Endothelial cell (in vitro differentiated cells): ENCODE results near the gene RPN2. TPM values are rescaled to one million over a fixed set of nuclear protein-coding genes. Genes with fewer than 3 reads are reported as not detected.

Source experiments
- DNase-seq: peaks from one replicate; pipeline ENCODE4 v3.0.0; 2021; ENCODE audit warnings: low spot score
- H3K27ac Mint-ChIP-seq: one replicate; pipeline ENCODE4 v1.8.0; 2021; ENCODE audit warnings: mixed read lengths, inconsistent platforms; ENCODE audit not compliant: unreplicated experiment
- H3K27me3 Mint-ChIP-seq: one replicate; pipeline ENCODE4 v1.8.0; 2021; ENCODE audit warnings: mild to moderate bottlenecking, moderate library complexity, mixed read lengths, inconsistent platforms; ENCODE audit not compliant: unreplicated experiment
- H3K36me3 Mint-ChIP-seq: one replicate; pipeline ENCODE4 v1.8.0; 2021; ENCODE audit warnings: mild to moderate bottlenecking, low read depth, mixed read lengths, inconsistent platforms; ENCODE audit not compliant: unreplicated experiment
- H3K4me1 Mint-ChIP-seq: one replicate; pipeline ENCODE4 v1.8.0; 2021; ENCODE audit warnings: mild to moderate bottlenecking, mixed read lengths, inconsistent platforms; ENCODE audit not compliant: unreplicated experiment
- H3K4me3 Mint-ChIP-seq: one replicate; pipeline ENCODE4 v1.8.0; 2021; ENCODE audit warnings: mild to moderate bottlenecking, mixed read lengths, inconsistent platforms; ENCODE audit not compliant: unreplicated experiment
- H3K9me3 Mint-ChIP-seq: one replicate; pipeline ENCODE4 v1.8.0; 2021; ENCODE audit warnings: mixed read lengths, inconsistent platforms; ENCODE audit not compliant: unreplicated experiment
- CTCF ChIP-seq: fragments of 200-600 bp; sonication (generic); IDR thresholded peaks from one replicate; pipeline ENCODE4 v1.5.0; 2021; ENCODE audit warnings: antibody characterized with exemption; ENCODE audit not compliant: unreplicated experiment
- total RNA-seq: library from RNA; stranded (reverse); fragmentation: NEBNext Ultra II Directional; extraction: Animal tissue kit (Norgen Biotek cat#: 25700); gene quantifications from one replicate; pipeline ENCODE4 v1.2.1, GENCODE V29; 2021; ENCODE audit not compliant: unreplicated experiment

RPN2 gene
- total RNA-seq, 1 donor from 2014 or later, result 187 TPM

- Mint-ChIP-seq H3K9me3 (no peaks in the 10 kb centered on the region), H3K36me3 (peaks cover 60% of the 10 kb centered on the region)
Measured at GRCh38 chr20:37226889-37227288, 47.8 kb downstream of the RPN2 start.

GRCh38 chr20:37228082-37228481 is 49.0 kb downstream of the RPN2 start:
- Mint-ChIP-seq H3K27me3 (peaks cover 4% of the 10 kb centered on the region), H3K36me3 (peaks cover 66% of the 10 kb centered on the region), H3K9me3 (no peaks in the 10 kb centered on the region), H3K4me1 (no peaks in the 10 kb centered on the region), H3K27ac (no peak overlapping the region), H3K4me3 (no peak overlapping the region)
- DNase-seq, result no peak
- no peak for TF ChIP-seq CTCF

More at GRCh38 chr20:37226889-37227288, 47.8 kb downstream of the RPN2 start:
- Mint-ChIP-seq H3K27me3 (peaks cover 4% of the 10 kb centered on the region), H3K4me3 (no peak overlapping the region), H3K27ac (no peak overlapping the region), H3K4me1 (no peaks in the 10 kb centered on the region)
- no peak for TF ChIP-seq CTCF
- no peak for DNase-seq

GRCh38 chr20:37228656-37229055 is 49.5 kb downstream of the RPN2 start:
- Mint-ChIP-seq H3K27ac (no peak overlapping the region), H3K9me3 (no peaks in the 10 kb centered on the region), H3K4me1 (no peaks in the 10 kb centered on the region), H3K36me3 (peaks cover 65% of the 10 kb centered on the region), H3K4me3 (no peak overlapping the region), H3K27me3 (peaks cover 4% of the 10 kb centered on the region)
- no peak for DNase-seq
- TF ChIP-seq CTCF, result no peak

- Mint-ChIP-seq H3K27me3 (peaks cover 4% of the 10 kb centered on the region), H3K4me3 (peak overlapping the region; percentile 24), H3K9me3 (no peaks in the 10 kb centered on the region), H3K36me3 (peaks cover 68% of the 10 kb centered on the region), H3K27ac (no peak overlapping the region), H3K4me1 (no peaks in the 10 kb centered on the region)
- no peak for TF ChIP-seq CTCF
- DNase-seq, result no peak
Measured at GRCh38 chr20:37229357-37229756, 50.2 kb downstream of the RPN2 start.

- H3K36me3 Mint-ChIP-seq, result peaks cover 67% of the 10 kb centered on the region
- peaks cover 4% of the 10 kb centered on the region for H3K27me3 Mint-ChIP-seq
- TF ChIP-seq CTCF, result no peak
- H3K4me3 Mint-ChIP-seq, result no peak overlapping the region
- no peaks in the 10 kb centered on the region for H3K9me3 Mint-ChIP-seq
- no peak overlapping the region for H3K27ac Mint-ChIP-seq
- DNase-seq, result no peak
- H3K4me1 Mint-ChIP-seq, result no peaks in the 10 kb centered on the region
Measured at GRCh38 chr20:37230200-37230599, 51.1 kb downstream of the RPN2 start.
